Measurements from ENCODE around the gene KIF5A.
"Not testable (repeated sequence)": the region's sequence is repeated elsewhere in the genome, so short reads cannot be mapped to it uniquely, and the experiment has no call there.

KIF5A gene

GRCh38 chr12:57558864-57559263, 9.0 kb downstream of the KIF5A start:
- DNase-seq = no peak

DNA sequence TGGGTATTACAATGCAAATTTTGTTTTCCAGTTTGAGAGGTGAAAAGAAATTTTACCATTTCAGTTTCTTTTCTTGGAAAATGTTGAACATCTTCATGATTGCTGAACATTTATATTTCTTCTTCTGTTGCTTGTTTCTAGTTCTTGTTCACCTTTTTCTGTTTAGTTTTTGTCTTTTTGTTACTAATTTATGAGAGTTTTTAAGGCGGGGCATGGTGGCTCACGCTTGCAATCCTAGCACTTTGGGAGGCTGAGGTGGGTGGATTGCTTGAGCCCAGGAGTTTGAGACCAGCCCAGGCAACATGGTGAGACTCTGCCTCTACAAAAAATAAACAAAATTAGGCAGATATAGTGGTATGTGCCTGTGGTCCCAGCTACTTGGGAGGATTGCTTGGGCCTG, 10.7 kb downstream of the KIF5A start:
- DNase-seq = no peak

DNA sequence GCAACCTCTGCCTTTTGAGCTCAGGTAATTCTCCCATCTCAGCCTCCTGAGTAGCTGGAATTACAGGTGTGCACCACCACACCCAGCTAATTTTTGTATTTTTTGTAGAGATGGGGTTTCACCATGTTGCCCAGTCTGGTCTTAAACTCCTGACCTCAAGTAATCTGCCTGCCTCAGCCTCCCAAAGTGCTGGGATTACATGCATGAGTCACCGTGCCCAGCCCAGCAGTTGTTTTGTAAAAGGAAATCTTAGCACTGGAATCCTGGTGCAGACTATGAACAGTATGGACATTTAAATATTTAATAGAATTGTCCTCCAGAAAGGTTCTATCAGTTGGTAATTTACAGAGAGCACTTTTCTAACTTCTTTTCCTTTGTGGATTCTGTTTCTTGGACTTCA, 11.3 kb downstream of the KIF5A start:
- not testable (repeated sequence) for DNase-seq

- no peak for DNase-seq
These were observed 13.5 kb downstream of the KIF5A start for GRCh38 chr12:57563358-57563757.

- no peak for DNase-seq
These were observed 14.4 kb downstream of the KIF5A start for GRCh38 chr12:57564178-57564740.

DNA sequence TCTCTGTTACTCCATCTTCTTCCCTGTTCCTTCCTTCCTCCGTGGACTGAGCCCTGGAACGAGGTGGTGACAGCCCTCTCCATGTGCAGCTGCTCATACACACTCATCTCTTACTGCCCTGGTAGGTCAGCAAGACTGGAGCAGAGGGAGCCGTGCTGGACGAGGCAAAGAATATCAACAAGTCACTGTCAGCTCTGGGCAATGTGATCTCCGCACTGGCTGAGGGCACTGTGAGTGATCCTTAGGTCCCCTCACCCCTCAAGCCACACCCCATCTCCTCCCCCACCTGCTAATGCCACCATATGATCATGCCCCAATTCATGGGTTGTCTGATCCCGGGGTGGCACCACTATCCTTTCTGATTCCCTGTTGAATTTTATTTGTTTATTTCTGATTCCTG, 19.0 kb downstream of the KIF5A start:
- DNase-seq = no peak

GRCh38 chr12:57569858-57570257, 20.0 kb downstream of the KIF5A start:
- no peak for DNase-seq

DNA sequence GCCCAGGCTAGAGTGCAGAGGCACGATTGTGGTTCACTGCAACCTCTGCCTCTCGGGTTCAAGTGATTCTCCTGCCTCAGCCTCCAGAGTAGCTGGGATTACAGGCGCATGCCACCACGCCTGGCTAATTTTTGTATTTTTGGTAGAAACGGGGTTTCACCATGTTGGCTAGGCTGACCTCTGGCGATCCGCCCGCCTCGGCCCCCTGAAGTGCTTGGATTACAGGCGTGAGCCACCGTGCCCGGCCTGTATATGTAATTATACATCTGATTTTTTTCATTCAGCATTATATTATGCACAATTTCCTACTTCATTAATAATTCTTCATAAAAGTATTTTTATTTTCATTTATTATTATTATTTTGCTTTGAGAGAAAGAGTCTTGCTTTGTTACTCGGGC, 20.6 kb downstream of the KIF5A start:
- DNase-seq = not testable (repeated sequence)

GRCh38 chr12:57571926-57572762, 22.3 kb downstream of the KIF5A start:
- no peak for DNase-seq

DNA sequence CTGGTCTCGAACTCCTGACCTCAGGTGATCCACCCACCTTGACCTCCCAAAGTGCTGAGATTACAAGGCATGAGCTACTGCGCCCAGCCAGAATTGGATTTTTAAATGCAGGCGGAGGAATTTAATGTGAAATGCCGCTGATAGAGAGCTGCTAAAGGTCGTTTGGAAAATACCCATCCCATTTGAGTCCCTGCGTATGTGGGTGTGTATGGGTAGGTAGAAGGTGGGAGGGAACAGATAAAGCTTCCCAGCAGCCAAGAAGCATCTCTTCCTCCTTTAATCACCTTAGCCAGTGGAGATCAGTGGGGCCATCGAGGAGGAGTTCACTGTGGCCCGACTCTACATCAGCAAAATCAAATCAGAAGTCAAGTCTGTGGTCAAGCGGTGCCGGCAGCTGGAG, 25.0 kb downstream of the KIF5A start:
- no peak for DNase-seq

DNA sequence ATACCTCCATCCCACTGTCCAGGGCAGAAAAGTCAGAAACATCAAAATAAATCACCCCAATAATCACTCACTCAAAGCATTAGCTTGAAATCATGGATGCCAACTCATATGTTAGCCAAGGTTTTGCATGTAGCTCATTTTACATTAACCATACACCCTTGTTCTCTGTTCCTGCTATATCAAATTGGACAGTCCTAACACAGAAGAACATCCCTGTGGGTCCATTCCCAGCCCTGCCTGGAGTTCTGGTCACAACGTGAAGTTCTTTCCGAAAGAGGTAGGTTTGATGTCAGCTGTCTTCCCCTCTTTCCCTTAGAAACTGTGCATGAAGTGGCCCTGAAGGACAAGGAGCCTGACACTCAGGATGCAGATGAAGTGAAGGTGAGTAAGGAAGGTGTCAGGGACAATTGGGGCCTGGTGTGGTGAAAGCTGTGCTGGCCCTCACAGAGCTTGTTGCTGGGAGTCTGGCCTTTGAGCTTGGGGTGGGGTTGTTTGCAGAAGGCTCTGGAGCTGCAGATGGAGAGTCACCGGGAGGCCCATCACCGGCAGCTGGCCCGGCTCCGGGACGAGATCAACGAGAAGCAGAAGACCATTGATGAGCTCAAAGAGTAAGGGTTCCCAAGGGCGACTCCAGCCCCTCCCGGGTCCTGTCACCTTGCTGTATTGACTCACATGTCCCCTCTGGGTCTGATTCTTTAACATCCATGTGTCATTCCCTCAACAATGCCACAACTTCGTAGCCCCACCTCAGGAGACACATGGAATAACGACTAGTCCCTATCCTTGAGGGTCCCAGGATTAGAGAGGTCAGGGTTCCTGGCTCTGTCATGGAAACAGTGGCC, 26.1 kb downstream of the KIF5A start:
- DNase-seq = no peak

DNA sequence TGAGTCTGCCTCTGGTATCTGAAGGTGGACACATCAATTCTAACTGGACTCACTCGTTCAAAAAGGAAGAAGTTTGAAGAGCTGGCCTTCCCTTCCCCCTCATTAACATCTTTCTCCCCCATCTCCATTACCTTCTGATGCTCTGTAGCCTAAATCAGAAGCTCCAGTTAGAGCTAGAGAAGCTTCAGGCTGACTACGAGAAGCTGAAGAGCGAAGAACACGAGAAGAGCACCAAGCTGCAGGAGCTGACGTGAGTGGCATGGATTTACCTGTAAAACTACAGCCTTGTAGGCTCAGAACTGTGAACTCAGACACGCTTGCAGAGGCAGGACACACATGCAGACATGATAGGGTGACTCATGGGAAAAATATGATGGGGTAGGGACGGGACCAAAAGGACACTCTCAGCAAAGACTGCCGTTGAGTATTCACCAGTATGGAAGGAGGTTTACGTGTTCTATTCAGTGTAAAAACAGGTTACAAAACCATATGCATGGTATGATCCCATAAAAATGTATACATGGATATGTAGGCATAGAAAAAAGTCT, 26.8 kb downstream of the KIF5A start:
- DNase-seq = no peak

DNA sequence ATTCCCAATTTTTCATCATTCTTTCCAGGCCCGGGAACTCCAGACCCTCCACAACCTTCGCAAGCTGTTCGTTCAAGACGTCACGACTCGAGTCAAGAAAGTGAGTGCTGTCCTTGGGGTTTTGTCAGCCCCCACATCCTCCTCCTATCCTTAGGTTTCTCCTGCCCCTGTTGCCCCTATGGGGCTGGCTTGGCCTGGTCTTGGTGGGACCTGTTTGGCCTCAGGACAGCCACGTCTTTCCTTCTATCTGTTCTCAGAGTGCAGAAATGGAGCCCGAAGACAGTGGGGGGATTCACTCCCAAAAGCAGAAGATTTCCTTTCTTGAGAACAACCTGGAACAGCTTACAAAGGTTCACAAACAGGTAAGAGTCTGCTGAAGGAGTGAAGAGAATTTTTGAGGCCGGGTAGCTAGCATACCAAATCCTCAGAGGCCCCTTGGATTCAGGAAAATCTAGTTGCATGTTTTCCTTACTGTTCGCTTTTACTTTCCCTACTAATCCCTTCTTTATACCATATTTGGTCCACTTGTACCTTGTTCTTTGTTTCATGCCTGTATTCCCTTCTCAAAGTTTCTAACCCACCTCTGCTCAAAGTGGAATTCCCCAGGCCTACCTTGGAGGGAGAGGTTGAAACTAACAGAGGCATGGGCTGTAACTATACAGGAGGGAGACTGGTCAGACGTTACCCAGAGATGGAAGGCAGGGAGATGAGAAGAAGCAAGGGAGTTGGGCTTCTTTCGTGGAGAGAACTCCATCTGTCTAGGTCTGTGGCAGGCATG, 28.3 kb downstream of the KIF5A start:
- DNase-seq = no peak

- no peak for DNase-seq
These were observed 29.2 kb downstream of the KIF5A start for GRCh38 chr12:57579011-57579410.

- no peak for DNase-seq
These were observed 30.0 kb downstream of the KIF5A start for GRCh38 chr12:57579677-57580465.

DNA sequence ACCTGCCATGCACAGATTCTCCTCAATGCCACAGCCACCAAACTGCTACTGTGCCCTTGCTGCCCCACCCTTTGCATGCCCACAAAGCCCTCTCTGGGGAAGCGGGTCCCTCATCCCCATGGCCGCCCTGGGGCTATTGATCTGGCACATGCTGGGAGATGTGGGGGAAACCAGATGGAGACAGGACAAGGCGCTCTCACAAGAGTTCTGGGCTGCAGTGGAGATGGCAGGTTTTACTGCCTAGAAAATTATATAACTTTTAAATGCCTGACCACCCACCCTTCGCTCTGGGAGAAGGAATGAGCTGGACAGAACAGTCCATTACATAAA, 30.6 kb downstream of the KIF5A start:
- DNase-seq = no peak

DNA sequence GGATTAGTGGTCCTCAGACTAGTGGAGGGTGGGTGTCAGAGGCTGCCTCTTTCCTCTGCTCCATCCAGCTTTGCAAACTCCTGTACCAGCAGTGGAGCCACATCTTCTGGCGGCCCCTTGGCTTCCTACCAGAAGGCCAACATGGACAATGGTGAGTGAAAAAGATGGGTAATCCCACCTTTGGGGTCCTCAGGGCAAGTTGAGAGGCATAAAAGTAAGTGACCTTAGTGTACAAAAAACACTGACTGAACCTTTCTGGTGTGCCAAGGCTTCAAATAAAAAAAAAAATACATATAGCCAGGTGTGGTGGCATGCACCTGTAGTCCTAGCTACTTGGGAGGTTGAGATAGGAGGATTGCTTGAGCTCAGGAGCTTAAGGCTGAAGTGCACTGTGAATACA, 32.0 kb downstream of the KIF5A start:
- no peak for DNase-seq

DNA sequence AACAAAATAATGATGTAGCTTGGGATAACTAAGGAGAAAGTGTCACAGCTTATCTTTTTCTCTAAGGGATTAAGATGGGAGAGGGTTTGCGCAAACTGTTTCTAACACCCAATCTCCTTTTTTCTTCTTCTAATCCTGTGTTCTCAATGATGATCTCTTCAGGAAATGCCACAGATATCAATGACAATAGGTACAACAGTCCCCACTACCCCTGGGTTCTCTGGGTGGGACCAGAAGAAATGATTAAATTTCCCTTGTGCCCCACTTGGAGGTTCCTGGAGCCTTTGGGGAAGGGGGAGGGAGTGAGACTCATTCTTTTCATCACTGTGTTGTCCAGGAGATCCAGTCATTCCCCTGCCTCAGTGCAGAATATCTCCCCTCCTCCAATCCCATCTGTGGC, 32.6 kb downstream of the KIF5A start:
- DNase-seq = no peak

DNA sequence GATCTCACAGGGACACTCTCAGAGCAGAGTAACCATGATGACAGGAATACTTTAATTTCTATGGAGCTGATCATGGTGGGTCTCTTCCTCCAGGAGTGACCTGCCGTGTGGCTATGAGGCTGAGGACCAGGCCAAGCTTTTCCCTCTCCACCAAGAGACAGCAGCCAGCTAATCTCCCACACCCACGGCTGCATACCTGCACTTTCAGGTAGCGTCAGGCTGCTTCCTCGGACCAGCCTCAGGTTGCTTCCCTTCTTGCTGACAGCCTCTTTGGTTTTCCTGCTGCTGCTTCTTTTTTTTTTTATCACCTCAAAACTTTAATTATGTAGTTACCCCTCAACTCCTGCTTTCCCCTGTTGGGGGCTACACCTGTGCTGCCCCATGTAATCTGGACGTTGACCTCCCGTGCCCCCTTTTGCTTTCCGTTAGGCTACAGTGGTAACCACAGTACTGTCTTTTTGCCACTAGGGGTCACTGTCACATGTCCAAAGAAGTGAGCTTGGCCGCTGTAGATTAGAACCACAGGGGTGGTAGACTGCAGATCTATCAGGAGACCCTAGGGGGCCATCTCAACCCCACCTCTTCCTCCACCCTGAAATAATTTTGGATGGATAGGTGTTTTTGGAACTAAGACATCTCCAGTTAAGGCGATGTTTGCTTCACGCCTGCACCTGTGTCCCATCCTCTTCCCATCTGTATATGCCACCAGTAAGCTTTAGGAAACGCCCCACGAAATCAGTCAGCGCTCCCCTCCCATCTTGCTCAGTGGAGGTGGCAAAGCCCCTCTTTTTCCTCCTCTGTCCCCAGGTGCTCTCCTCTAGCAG, 33.4 kb downstream of the KIF5A start:
- DNase-seq = peak; percentile 77 to 90 (median 84)

DNA sequence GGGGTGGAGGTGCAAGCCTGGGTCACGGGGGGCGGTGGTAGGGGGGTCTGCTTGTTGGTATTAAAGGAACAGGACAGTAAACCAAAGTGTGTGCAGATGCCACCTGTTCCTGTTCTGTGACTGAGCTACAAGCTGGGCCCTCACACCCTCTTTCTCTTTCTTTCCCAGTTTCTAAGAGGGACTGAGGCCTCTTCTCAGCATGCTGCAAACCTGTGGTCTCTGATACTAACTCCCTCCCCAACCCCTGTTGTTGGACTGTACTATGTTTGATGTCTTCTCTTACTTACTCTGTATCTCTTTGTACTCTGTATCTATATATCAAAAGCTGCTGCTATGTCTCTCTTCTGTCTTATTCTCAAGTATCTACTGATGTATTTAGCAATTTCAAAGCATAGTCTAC, 34.2 kb downstream of the KIF5A start:
- DNase-seq = no peak

DNA sequence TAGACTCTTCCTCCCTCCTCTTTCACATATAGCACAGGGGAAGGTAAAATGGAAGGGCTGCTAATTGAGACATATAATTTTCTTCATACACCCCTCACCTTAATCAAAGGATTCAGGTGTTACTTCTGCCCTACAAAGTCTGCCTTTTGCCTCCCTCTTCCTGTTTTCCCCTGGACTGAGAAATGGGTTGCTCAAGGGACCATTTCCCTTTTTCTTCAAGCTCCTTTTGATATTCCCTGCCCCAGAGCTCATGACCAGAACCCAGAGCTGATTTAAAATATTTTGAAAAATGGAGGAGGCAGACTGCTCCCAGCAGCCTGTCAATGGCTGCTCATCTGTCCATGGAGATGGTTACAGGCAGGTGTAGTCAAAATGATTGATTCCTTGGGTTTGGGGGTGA, 34.8 kb downstream of the KIF5A start:
- DNase-seq = peak; percentile 42 to 82 (median 68)
